ENCODE data around the gene USP25. TPM values are rescaled to one million over a fixed set of nuclear protein-coding genes. Genes with fewer than 3 reads are reported as not detected.

The USP25 gene
- total RNA-seq, 3 donors from 2014 or later (not counting 1 experiment from before 2014, with no cell fraction given), result 67.0 to 95.4 (median 76.4) TPM

- intact Hi-C loops (cut with micrococcal nuclease), result no loop called here
- H3K27me3 Mint-ChIP-seq (ENCODE audit: low read depth in 2 of 2), result peaks cover 0 to 2% of the 10 kb centered on the region in 2 donors
- Histone ChIP-seq H3K36me3 (ENCODE audit: control insufficient read depth, insufficient read depth, low read length) (no peaks in the 10 kb centered on the region), H3K27me3 (ENCODE audit: control insufficient read depth, insufficient read depth, low read length) (no peaks in the 10 kb centered on the region), H3K27ac (ENCODE audit: low read length) (no peak overlapping the region), H3K9me3 (ENCODE audit: control insufficient read depth, insufficient read depth, low read length) (peaks cover 8% of the 10 kb centered on the region), H3K4me1 (ENCODE audit: control insufficient read depth, insufficient read depth, low read length) (no peaks in the 10 kb centered on the region), H3K4me3 (ENCODE audit: low read length) (no peak overlapping the region)
- H3K27ac Mint-ChIP-seq, result no peak overlapping the region
- DNase-seq (no peak), ATAC-seq (no peak)
- H3K4me3 Mint-ChIP-seq, result no peak overlapping the region
- WGBS (ENCODE audit: insufficient coverage), result 96% methylated on average over 8 of the region's 8 CpGs
- no peak for TF ChIP-seq CTCF (IDR thresholded peaks at IDR 0.05)
- no peaks in the 10 kb centered on the region for H3K4me1 Mint-ChIP-seq
- peaks cover 32% of the 10 kb centered on the region for H3K36me3 Mint-ChIP-seq
- H3K9me3 Mint-ChIP-seq, result peaks cover 13 to 36% of the 10 kb centered on the region in 2 donors
Observed at GRCh38 chr21:15904389-15904788, 174.6 kb downstream of the USP25 start.

- Mint-ChIP-seq H3K27me3 (ENCODE audit: low read depth in 2 of 2) (no peaks in the 10 kb centered on the region), H3K4me3 (no peak overlapping the region), H3K36me3 (peaks cover 9% of the 10 kb centered on the region), H3K27ac (no peak overlapping the region), H3K9me3 (peaks cover 7 to 13% of the 10 kb centered on the region in 2 donors), H3K4me1 (no peaks in the 10 kb centered on the region)
- no peak overlapping the region for H3K27ac ChIP-seq (ENCODE audit: low read length)
- H3K27me3 ChIP-seq (ENCODE audit: control insufficient read depth, insufficient read depth, low read length), result no peaks in the 10 kb centered on the region
- intact Hi-C loops (cut with micrococcal nuclease), result no loop called here
- H3K4me1 ChIP-seq (ENCODE audit: control insufficient read depth, insufficient read depth, low read length), result no peaks in the 10 kb centered on the region
- no peak for DNase-seq
- no peak for ATAC-seq
- peaks cover 6% of the 10 kb centered on the region for H3K9me3 ChIP-seq (ENCODE audit: control insufficient read depth, insufficient read depth, low read length)
- WGBS (ENCODE audit: insufficient coverage), result 92% methylated on average over 6 of the region's 6 CpGs
- no peak overlapping the region for H3K4me3 ChIP-seq (ENCODE audit: low read length)
- no peak for TF ChIP-seq CTCF (IDR thresholded peaks at IDR 0.05)
- no peaks in the 10 kb centered on the region for H3K36me3 ChIP-seq (ENCODE audit: control insufficient read depth, insufficient read depth, low read length)
Observed at GRCh38 chr21:15908187-15908586, 178.4 kb downstream of the USP25 start.

- no peak for DNase-seq
- Mint-ChIP-seq H3K4me1 (no peaks in the 10 kb centered on the region), H3K36me3 (no peaks in the 10 kb centered on the region), H3K4me3 (no peak overlapping the region), H3K27ac (no peak overlapping the region), H3K27me3 (ENCODE audit: low read depth in 2 of 2) (peaks cover 0 to 8% of the 10 kb centered on the region in 2 donors), H3K9me3 (peaks cover 2 to 3% of the 10 kb centered on the region in 2 donors)
- WGBS (ENCODE audit: insufficient coverage), result 78% methylated on average over 2 of the region's 2 CpGs
- TF ChIP-seq CTCF (IDR thresholded peaks at IDR 0.05), result no peak
- Histone ChIP-seq H3K4me1 (ENCODE audit: control insufficient read depth, insufficient read depth, low read length) (no peaks in the 10 kb centered on the region), H3K9me3 (ENCODE audit: control insufficient read depth, insufficient read depth, low read length) (no peaks in the 10 kb centered on the region), H3K4me3 (ENCODE audit: low read length) (no peak overlapping the region), H3K27me3 (ENCODE audit: control insufficient read depth, insufficient read depth, low read length) (no peaks in the 10 kb centered on the region), H3K36me3 (ENCODE audit: control insufficient read depth, insufficient read depth, low read length) (no peaks in the 10 kb centered on the region), H3K27ac (ENCODE audit: low read length) (no peak overlapping the region)
- ATAC-seq, result no peak
- intact Hi-C loops (cut with micrococcal nuclease), result no loop called here
Observed at GRCh38 chr21:15928196-15928595, 198.4 kb downstream of the USP25 start.

GRCh38 chr21:15928686-15929425 lies 199.1 kb downstream of the USP25 start:
- no peaks in the 10 kb centered on the region for H3K36me3 Mint-ChIP-seq
- H3K4me3 Mint-ChIP-seq, result no peak overlapping the region
- ATAC-seq, result no peak
- no peak for TF ChIP-seq CTCF (IDR thresholded peaks at IDR 0.05)
- no peak overlapping the region for H3K27ac Mint-ChIP-seq
- Histone ChIP-seq H3K27ac (ENCODE audit: low read length) (no peak overlapping the region), H3K9me3 (ENCODE audit: control insufficient read depth, insufficient read depth, low read length) (no peaks in the 10 kb centered on the region), H3K36me3 (ENCODE audit: control insufficient read depth, insufficient read depth, low read length) (no peaks in the 10 kb centered on the region), H3K4me1 (ENCODE audit: control insufficient read depth, insufficient read depth, low read length) (no peaks in the 10 kb centered on the region), H3K27me3 (ENCODE audit: control insufficient read depth, insufficient read depth, low read length) (no peaks in the 10 kb centered on the region), H3K4me3 (ENCODE audit: low read length) (no peak overlapping the region)
- peaks cover 2% of the 10 kb centered on the region in 2 donors for H3K9me3 Mint-ChIP-seq
- peaks cover 0 to 8% of the 10 kb centered on the region in 2 donors for H3K27me3 Mint-ChIP-seq (ENCODE audit: low read depth in 2 of 2)
- intact Hi-C loops (cut with micrococcal nuclease), result no loop called here
- no peak for DNase-seq
- H3K4me1 Mint-ChIP-seq, result no peaks in the 10 kb centered on the region
- WGBS (ENCODE audit: insufficient coverage), result 73% methylated on average over 3 of the region's 4 CpGs
